GM19468 (cell line): ENCODE measurements around the gene PRM3.

ENCODE experiments used
- ATAC-seq: cut with Tn5 transposase; IDR thresholded peaks from one replicate; pipeline ENCODE4 v1.9.1; 2021; ENCODE audit warnings: mild to moderate bottlenecking, moderate library complexity, moderate number of reproducible peaks; ENCODE audit not compliant: unreplicated experiment; ENCODE audit errors: extremely low read depth

PRM3 gene

GRCh38 chr16:11232302-11232851, 41.1 kb downstream of the PRM3 start:
- no peak for ATAC-seq

- no peak for ATAC-seq
These were observed 42.0 kb downstream of the PRM3 start for GRCh38 chr16:11231367-11231970.

- ATAC-seq, result no peak
These were observed 43.5 kb downstream of the PRM3 start for GRCh38 chr16:11229906-11230305.

GRCh38 chr16:11229432-11229831, 44.0 kb downstream of the PRM3 start:
- no peak for ATAC-seq

GRCh38 chr16:11225677-11226549, 47.5 kb downstream of the PRM3 start:
- ATAC-seq, result no peak

- ATAC-seq, result no peak
These were observed 48.3 kb downstream of the PRM3 start for GRCh38 chr16:11224894-11225676.

GRCh38 chr16:11224096-11224893, 49.1 kb downstream of the PRM3 start:
- no peak for ATAC-seq
